ENCODE measurements around the gene RUNX1.

Gene RUNX1

DNA sequence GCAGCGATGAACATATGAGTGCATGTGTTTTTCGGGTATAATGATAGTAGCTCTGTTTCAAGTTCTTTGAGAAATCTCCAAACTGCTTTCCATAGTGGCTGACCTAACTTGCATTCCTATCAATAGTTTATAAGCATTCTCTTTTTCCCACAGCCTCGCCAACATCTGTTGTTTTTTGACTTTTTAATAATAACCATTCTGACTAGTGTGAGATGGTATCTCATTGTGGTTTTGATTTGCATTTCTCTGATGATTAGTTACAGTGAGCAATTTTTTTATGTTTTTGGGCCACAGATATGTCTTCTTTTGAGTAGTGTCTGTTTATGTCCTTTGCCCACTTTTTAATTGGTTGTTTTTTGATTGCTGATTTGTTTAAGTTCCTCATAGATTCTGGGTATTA is 10.6 kb upstream of the RUNX1 start:
- Histone ChIP-seq H3K4me3 (ENCODE audit: low read length) (no peak overlapping the region), H3K4me1 (ENCODE audit: insufficient read depth, low read length) (0 out of 2 replicates have a peak, but pooled peaks cover 10% of the 10 kb centered on the region), H3K9me3 (ENCODE audit: insufficient read depth, low read depth, low read length) (no peaks in the 10 kb centered on the region), H3K36me3 (ENCODE audit: insufficient read depth, low read length) (no peaks in the 10 kb centered on the region), H3K27me3 (ENCODE audit: insufficient read depth, low read length) (no peaks in the 10 kb centered on the region), H3K9ac (ENCODE audit: low read depth, low read length) (no peak overlapping the region), H3K27ac (ENCODE audit: low read depth, low read length) (no peak overlapping the region)
- 99% methylated on average over 3 of the region's 3 CpGs for WGBS

DNA sequence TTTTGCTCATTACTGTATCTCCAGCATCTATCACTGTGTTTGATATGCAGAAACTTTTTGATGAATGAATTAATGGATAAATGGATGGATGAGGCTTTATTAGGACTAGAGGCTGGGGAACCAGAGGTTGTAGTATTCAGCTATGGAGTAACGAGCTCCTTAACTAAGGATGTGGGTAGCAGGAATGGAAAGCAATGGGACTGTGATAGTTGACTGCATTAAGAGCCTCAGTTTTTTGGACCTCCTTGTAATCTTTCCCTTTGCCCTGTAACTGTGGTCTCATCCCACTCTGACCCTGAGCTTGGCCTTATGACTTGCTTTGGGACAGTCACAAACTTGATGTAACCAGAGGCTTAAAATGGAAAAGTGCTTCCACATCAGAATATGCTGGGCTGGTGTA is 9.0 kb upstream of the RUNX1 start:
- Histone ChIP-seq H3K9me3 (ENCODE audit: insufficient read depth, low read depth, low read length) (no peaks in the 10 kb centered on the region), H3K27ac (ENCODE audit: low read depth, low read length) (no peak overlapping the region), H3K4me3 (ENCODE audit: low read length) (no peak overlapping the region), H3K4me1 (ENCODE audit: insufficient read depth, low read length) (0 out of 2 replicates have a peak, but pooled peaks cover 7% of the 10 kb centered on the region), H3K27me3 (ENCODE audit: insufficient read depth, low read length) (no peaks in the 10 kb centered on the region), H3K9ac (ENCODE audit: low read depth, low read length) (no peak overlapping the region), H3K36me3 (ENCODE audit: insufficient read depth, low read length) (no peaks in the 10 kb centered on the region)
- 93% methylated on average over 1 of the region's 1 CpG for WGBS

DNA sequence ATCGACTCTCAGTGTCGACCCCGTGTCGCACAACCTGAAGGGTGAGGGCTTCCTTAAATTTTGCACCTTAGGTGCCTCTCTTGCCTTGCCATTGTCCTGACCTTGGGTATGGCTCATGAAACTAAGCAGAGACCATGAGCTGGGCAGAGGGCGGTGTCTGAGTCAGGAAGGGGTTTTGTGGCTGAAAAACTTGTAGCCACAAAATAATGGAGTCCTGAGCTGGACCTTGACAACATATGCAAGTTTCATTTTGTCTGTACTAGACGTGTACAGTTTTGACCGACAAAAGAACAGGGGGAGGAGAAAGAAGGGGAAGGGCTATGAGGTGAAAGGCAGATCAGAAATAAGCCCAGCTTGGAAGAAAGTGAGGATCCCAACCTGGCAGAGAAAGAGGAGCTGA is 8.3 kb upstream of the RUNX1 start:
- H3K27me3 ChIP-seq (ENCODE audit: insufficient read depth, low read length) = no peaks in the 10 kb centered on the region
- H3K36me3 ChIP-seq (ENCODE audit: insufficient read depth, low read length) = no peaks in the 10 kb centered on the region
- 0 out of 2 replicates have a peak, but pooled peaks cover 7% of the 10 kb centered on the region for H3K4me1 ChIP-seq (ENCODE audit: insufficient read depth, low read length)
- 95% methylated on average over 7 of the region's 7 CpGs for WGBS
- no peak overlapping the region for H3K4me3 ChIP-seq (ENCODE audit: low read length)
- H3K27ac ChIP-seq (ENCODE audit: low read depth, low read length) = no peak overlapping the region
- no peaks in the 10 kb centered on the region for H3K9me3 ChIP-seq (ENCODE audit: insufficient read depth, low read depth, low read length)
- no peak overlapping the region for H3K9ac ChIP-seq (ENCODE audit: low read depth, low read length)

DNA sequence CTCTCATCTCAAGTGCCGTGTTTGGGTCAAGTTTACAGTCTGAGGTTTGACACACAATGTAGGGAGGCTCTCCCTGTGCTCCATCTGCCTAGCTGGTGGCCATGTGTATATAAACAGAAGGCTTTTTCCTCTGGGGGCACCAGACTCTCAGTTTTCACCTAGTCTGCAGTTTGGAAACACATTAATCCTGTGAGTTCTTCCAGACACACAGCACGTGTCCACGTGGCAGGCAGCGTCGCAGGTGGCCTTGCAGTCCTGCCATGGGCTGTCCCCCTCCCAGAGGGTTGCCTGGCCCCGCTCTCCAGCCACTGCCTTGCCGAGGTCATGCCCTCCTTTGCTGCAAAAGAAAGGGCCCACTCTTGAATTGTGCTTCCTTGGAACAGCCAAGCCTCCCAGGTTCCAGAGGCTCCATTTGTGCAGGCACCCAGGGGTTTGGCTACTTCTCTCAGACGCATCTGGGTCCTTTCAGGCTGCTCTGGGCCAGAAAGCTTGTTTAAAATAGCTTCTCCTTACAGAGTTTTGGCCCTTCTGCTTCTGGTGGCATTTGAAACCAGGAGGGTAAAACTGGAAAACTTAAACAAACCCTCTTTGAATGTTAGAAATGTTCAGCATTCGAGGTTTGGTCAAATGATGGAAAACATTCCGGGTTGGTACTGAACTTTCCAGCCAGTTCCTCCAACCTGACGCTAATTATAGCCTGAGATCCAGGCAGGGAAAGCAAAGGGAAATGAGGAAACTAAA is 4.4 kb upstream of the RUNX1 start:
- no peaks in the 10 kb centered on the region for H3K36me3 ChIP-seq (ENCODE audit: insufficient read depth, low read length)
- H3K4me3 ChIP-seq (ENCODE audit: low read length) = no peak overlapping the region
- H3K9me3 ChIP-seq (ENCODE audit: insufficient read depth, low read depth, low read length) = no peaks in the 10 kb centered on the region
- no peak overlapping the region for H3K27ac ChIP-seq (ENCODE audit: low read depth, low read length)
- H3K9ac ChIP-seq (ENCODE audit: low read depth, low read length) = no peak overlapping the region
- H3K27me3 ChIP-seq (ENCODE audit: insufficient read depth, low read length) = no peaks in the 10 kb centered on the region
- 88% methylated on average over 11 of the region's 11 CpGs for WGBS
- H3K4me1 ChIP-seq (ENCODE audit: insufficient read depth, low read length) = peaks cover 9% of the 10 kb centered on the region; the same call in 1 of the 2 replicates

DNA sequence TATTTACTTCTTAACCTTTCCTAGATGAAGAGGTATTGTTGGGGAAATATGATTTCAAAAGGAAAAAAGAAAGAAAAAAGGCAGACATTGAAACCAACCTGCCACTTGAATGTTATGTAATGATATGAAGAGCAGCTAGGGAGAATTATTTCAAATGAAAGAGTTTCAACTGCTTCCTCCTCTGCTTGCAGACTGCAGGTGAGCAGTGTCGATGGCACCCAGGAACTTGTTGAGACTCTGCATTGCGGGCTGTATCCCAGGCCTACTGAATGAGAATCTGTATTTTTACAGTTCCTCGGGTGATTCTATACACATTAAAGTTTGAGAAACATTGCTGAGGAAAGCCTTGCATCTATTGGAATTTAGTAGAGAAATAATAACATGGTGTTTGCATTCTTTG is 3.7 kb upstream of the RUNX1 start:
- Histone ChIP-seq H3K36me3 (ENCODE audit: insufficient read depth, low read length) (no peaks in the 10 kb centered on the region), H3K27me3 (ENCODE audit: insufficient read depth, low read length) (no peaks in the 10 kb centered on the region), H3K27ac (ENCODE audit: low read depth, low read length) (no peak overlapping the region), H3K9ac (ENCODE audit: low read depth, low read length) (no peak overlapping the region), H3K4me3 (ENCODE audit: low read length) (no peak overlapping the region), H3K9me3 (ENCODE audit: insufficient read depth, low read depth, low read length) (no peaks in the 10 kb centered on the region), H3K4me1 (ENCODE audit: insufficient read depth, low read length) (peaks cover 7% of the 10 kb centered on the region; the same call in 1 of the 2 replicates)
- WGBS = 95% methylated on average over 3 of the region's 3 CpGs

DNA sequence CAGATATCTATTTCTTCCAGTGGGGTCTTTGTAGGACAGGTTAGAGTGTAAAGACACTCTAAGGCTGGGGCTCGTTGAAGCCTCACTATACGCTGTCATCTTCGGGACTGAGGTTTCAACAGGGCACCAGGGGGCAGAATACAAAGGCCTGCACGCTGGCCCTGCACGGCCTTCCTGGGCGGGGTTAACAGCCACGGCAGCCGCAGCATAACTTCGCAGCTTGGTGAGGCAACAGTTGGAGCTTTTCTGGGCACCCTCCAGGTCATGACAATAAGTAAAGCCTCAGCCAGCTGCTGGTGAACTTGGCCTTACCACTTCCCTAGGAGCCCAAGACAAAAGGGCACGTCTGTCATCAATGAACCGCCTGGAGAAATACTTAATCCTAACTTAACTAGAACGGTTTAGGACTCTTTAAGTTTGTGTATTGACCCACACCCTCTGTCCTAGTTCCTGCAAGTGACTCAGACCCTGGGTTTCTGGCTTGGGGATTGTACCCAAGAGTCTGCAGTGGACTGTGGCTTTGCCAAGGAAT is 2.3 kb upstream of the RUNX1 start:
- no peaks in the 10 kb centered on the region for H3K36me3 ChIP-seq (ENCODE audit: insufficient read depth, low read length)
- H3K4me1 ChIP-seq (ENCODE audit: insufficient read depth, low read length) = peaks cover 7% of the 10 kb centered on the region
- no peak overlapping the region for H3K27ac ChIP-seq (ENCODE audit: low read depth, low read length)
- no peaks in the 10 kb centered on the region for H3K27me3 ChIP-seq (ENCODE audit: insufficient read depth, low read length)
- WGBS = 23% methylated on average over 12 of the region's 12 CpGs
- no peak overlapping the region for H3K4me3 ChIP-seq (ENCODE audit: low read length)
- no peak overlapping the region for H3K9ac ChIP-seq (ENCODE audit: low read depth, low read length)
- H3K9me3 ChIP-seq (ENCODE audit: insufficient read depth, low read depth, low read length) = no peaks in the 10 kb centered on the region

DNA sequence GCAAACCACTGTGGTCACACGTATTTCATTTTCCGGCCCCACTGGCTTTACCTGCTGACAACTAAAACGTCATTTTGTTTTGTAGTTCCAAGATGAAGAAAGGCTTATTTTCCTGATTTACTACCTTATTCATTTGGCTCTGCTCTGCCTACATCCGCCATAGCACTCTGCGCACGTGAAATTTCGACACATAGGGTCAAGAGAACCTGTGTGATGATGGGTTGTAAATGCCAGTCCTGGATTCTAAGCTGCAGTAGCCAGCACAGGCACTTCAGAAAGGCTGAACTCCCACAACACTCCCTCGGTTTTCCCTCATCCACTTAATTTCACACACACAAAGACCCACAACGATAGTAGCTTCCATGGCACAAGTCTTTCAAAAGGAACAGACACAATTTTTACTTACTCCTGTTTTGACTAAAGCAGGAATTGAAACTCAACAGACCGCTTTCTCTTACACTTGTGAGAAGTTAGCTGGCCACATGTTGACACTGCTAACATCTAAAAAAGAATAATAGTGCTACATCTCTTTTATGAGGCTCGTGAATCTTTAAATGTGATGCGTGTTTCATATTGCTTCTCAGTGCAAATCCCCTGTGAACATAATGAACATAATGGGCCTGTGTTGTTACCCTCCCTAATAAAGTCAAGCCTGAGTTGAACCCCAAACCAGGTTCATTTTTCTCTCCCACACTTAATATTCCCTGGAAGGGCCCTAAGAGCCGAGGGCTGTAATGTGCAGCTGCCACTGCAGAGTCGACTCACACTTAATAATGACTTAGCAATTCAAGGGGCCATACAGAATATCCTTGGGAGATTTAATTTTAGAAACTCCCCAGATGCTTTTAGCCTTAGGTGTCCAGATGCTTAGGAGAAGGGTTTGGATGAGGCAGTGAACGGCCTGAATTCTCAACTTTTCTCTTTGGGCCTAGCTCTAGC is 1.5 kb upstream of the RUNX1 start:
- H3K9ac ChIP-seq (ENCODE audit: low read depth, low read length) = no peak overlapping the region
- 87% methylated on average over 15 of the region's 15 CpGs for WGBS

DNA sequence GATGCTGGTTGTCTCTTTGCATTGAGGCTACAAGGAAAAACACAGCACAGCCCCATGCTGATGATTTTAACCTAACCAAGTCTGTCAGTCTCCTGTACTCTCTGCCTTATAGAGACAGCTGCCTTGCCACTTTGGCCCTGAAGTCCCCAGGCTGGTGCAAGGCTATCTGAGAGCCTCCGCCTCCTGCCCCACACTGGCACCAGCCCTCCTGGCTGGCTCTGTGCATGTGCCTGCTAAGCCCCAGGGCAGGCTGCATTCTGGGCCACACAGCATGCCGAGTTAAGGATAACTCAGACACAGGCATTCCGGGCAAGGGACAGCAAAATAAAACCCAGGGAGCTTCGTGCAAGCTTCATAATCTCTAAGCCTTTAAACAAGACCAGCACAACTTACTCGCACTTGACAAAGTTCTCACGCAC is 910 bp downstream of the RUNX1 start:
- no peak overlapping the region for H3K27ac ChIP-seq (ENCODE audit: low read depth, low read length)
- WGBS = 88% methylated on average over 6 of the region's 6 CpGs

More for the DNA sequence above, 1.5 kb upstream of the RUNX1 start:
- no peaks in the 10 kb centered on the region for H3K27me3 ChIP-seq (ENCODE audit: insufficient read depth, low read length)
- no peak overlapping the region for H3K4me3 ChIP-seq (ENCODE audit: low read length)
- H3K9me3 ChIP-seq (ENCODE audit: insufficient read depth, low read depth, low read length) = no peaks in the 10 kb centered on the region
- no peak overlapping the region for H3K27ac ChIP-seq (ENCODE audit: low read depth, low read length)
- H3K4me1 ChIP-seq (ENCODE audit: insufficient read depth, low read length) = peaks cover 7% of the 10 kb centered on the region
- H3K36me3 ChIP-seq (ENCODE audit: insufficient read depth, low read length) = no peaks in the 10 kb centered on the region

DNA sequence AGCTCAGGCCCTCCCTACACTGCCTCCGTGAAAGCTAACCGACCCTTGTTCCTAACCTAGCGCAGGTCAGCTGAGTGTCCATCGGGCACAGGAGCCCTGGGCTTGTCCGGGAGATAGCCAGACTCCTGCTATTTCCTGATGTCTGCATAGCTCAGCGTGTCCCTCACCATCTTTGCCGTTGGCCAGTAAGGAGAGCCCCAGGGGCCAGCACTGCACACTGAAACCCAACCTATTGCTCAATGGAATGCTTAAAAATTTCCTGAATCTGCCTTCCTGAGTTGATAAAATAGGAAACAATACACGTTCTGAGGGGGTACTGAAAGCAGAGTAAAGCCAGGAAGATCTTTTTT is 2.2 kb downstream of the RUNX1 start:
- Histone ChIP-seq H3K4me3 (ENCODE audit: low read length) (no peak overlapping the region), H3K9me3 (ENCODE audit: insufficient read depth, low read depth, low read length) (no peaks in the 10 kb centered on the region), H3K9ac (ENCODE audit: low read depth, low read length) (no peak overlapping the region), H3K36me3 (ENCODE audit: insufficient read depth, low read length) (no peaks in the 10 kb centered on the region), H3K27me3 (ENCODE audit: insufficient read depth, low read length) (no peaks in the 10 kb centered on the region), H3K27ac (ENCODE audit: low read depth, low read length) (no peak overlapping the region), H3K4me1 (ENCODE audit: insufficient read depth, low read length) (peaks cover 14% of the 10 kb centered on the region)
- 82% methylated on average over 8 of the region's 8 CpGs for WGBS

More for the DNA sequence above, 910 bp downstream of the RUNX1 start:
- no peak overlapping the region for H3K9ac ChIP-seq (ENCODE audit: low read depth, low read length)
- no peaks in the 10 kb centered on the region for H3K9me3 ChIP-seq (ENCODE audit: insufficient read depth, low read depth, low read length)
- H3K4me3 ChIP-seq (ENCODE audit: low read length) = no peak overlapping the region
- peaks cover 14% of the 10 kb centered on the region for H3K4me1 ChIP-seq (ENCODE audit: insufficient read depth, low read length)
- no peaks in the 10 kb centered on the region for H3K27me3 ChIP-seq (ENCODE audit: insufficient read depth, low read length)
- H3K36me3 ChIP-seq (ENCODE audit: insufficient read depth, low read length) = no peaks in the 10 kb centered on the region

DNA sequence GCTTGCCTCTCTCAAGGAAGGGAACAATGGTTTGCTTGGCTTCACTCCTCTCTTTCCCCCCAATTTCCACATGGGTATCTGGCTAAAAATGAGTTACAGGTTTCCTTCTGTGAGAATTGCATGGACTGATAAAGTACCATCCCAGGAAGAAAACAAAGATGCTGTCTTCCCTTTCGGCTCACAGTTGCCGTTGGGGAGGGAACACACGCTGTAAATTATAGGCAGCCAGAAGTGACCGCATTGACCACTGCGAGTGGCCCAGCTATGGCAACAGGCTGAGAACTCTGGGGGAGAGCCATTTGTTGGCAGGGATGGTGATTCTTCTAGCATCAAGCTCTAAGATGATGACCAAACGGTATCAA is 2.9 kb downstream of the RUNX1 start:
- peaks cover 11% of the 10 kb centered on the region for H3K4me1 ChIP-seq (ENCODE audit: insufficient read depth, low read length)
- H3K9me3 ChIP-seq (ENCODE audit: insufficient read depth, low read depth, low read length) = no peaks in the 10 kb centered on the region
- H3K36me3 ChIP-seq (ENCODE audit: insufficient read depth, low read length) = no peaks in the 10 kb centered on the region
- H3K27me3 ChIP-seq (ENCODE audit: insufficient read depth, low read length) = no peaks in the 10 kb centered on the region
- no peak overlapping the region for H3K9ac ChIP-seq (ENCODE audit: low read depth, low read length)
- H3K4me3 ChIP-seq (ENCODE audit: low read length) = no peak overlapping the region
- 97% methylated on average over 6 of the region's 6 CpGs for WGBS
- no peak overlapping the region for H3K27ac ChIP-seq (ENCODE audit: low read depth, low read length)

Data from HUES64 (cell line).